GM18508 (cell line): ENCODE data around the gene USP34.

ENCODE experiments used
- ATAC-seq: cut with Tn5 transposase; IDR thresholded peaks from one replicate; pipeline ENCODE4 v1.9.1; 2021; ENCODE audit warnings: moderate number of reproducible peaks; ENCODE audit not compliant: insufficient read depth, unreplicated experiment

The USP34 gene

DNA sequence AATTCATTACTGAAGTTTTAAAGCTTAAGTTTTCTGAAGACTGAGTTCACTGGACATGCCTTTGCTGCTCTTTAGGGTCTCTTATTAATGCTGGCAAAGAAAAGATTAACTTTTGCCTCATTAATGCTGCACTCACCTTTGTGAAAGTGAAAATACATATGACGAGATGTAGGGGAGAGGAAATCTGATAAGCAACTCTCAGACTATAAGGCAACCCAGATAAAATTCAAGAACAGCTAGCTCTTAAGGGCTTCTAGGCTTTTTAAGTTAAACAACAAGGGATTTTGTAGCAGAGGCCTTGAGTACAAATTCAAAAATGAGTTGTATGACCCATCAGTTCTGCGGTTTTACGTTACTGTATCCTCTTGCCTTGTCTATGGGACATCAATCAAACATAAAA is 143.7 kb downstream of the USP34 start:
- no peak for ATAC-seq

DNA sequence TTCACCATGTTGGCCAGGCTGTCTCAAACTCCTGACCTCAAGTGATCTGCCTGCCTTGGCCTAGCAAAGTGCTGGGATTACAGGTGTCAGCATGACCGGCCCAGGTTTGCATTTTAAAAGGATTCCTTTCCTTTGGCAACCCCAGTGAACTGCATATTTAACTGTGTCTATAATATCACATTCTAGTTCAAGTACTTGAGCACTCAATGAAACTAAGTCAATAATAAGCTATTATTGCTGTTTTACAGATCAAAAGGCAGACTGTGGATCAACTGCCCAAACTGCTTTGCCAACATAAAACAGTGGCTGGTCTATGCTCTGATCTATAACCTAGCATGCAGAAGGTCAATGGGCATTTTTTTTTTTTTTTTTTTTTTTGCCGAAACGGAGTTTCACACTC is 144.5 kb downstream of the USP34 start:
- no peak for ATAC-seq

DNA sequence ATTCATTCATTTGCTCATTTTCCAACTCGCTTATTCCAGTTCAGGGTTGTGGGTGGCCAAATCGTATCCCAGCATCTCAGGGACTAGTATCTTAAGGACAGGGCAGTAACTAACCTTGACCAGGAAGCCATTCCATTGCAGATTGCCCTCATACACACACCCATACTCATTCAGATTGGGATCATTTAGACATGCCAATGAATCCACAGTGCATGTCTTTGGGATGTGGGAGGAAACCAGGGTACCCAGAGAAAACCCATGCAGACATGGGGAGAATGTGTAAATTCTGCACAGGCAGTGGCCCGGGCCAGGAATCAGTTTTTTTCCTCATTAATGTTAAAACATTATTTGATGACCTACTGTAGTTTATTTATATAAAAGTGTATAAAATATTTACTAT is 150.7 kb downstream of the USP34 start:
- no peak for ATAC-seq

DNA sequence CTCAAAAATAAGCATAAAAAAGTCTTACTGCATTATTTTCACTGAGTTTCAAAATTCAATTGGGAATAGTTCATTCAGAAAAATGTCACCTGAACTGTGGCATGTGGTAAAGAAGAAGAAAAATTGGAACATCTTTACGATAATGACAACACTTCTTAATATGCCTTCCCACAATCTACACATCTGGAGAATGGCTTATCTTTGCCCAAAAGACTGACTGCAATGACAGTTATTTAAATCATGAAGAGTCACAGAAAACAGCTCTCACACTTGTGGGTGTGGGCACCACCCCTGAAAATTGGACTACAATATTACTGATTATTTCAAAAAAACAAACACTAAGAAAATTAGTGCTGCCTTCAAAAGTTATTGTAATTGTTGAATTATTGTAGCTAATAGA is 152.3 kb downstream of the USP34 start:
- ATAC-seq, result no peak

DNA sequence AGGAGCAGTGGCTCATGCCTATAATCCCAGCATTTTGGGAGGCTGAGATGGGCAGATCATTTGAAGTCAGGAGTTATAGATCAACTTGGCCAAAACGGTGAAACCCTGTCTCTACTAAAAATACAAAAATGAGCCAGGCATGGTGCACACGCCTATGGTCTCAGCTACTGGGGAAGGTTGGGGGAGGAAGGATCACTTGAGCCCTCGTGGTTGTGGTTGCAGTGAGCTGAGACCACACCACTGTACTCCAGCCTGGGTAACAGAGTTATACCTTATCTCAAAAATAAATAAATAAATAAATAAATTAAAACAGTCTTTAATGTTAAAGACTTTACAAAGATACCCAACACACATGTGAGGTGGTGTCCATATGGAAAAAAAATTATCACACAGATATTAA is 174.9 kb downstream of the USP34 start:
- no peak for ATAC-seq

DNA sequence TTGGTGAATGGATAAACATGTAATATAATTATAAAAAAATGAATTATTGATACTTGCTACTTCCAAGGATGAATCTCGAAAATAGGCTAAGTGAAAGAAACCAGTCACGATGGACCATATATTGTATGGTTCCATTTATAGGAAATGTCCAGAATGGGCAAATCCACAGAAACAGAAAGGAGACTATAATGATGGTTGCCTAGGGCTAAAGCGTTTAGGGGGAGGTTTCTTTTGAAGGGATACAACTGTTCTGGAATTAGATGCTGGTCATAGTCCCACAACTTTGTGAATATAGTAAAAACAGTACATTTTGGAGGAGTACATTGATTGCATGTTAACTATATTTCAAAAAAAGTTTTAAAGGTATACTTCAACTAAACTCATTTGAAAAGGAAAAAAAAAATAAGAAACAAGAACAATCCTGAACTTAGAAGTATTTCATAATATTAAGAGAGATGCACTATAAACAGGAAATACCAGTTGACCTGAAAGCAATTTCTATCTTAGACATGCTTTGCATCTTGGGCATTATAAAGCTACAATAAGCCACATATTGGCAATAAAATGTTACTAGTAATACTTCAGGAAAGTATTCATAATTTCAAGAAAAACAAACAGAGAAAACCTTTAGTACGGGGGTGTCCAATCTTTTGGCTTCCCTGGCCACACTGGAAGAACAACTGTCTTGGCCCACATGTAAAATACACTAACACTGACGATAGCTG is 178.9 kb downstream of the USP34 start:
- ATAC-seq, result no peak

DNA sequence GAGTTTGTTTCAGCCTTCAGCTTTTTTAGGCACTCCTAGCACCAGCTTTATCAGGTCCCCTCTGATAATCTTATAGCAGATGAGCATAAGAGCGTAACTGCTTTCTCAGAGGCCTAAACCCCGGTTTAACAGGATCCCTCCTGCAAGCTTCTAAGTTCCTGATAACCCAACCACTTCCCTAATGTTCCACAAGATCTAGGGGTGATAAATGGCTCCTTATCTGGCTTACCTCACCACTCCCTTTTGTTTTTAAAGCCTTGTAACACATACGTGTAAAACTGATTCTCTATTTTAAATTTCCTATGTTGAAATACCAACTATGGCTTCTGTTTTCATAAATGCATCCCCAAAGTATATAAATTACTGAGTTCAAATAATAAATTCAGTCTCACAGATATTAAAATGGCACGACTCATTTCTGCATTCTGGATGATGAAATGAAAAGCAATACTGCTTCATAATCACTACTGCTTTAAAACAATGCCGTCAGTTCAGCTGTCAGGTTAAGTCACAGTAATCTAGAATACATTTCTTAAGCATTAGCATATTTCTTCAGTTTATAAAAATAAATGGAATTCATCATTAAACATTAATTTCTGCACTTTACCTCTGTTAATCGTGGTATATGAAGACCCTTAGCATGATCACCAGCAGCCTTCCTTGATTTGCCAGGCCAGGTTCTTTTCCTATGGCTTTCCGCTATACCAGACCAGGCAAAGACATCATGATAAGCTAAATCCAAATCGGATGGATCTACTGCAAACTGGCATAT is 182.6 kb downstream of the USP34 start:
- no peak for ATAC-seq

DNA sequence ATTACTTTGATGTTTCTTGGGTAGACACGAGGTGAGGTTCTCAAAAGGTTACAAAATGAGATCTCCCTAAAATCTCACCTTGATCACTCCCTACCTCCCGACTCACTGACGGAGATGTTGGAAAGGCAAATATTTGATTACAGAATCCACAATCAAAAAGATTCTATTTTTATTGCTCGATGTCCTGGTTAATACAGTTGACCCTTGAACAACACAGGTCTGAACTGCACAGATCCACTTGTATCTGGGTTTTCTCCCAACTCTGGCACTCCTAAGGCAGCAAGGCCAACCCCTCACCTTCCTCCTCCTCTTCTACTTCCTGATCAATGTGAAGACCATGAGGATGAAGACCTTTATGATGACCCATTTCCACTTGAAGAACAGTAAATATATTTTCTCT is 183.6 kb downstream of the USP34 start:
- no peak for ATAC-seq

DNA sequence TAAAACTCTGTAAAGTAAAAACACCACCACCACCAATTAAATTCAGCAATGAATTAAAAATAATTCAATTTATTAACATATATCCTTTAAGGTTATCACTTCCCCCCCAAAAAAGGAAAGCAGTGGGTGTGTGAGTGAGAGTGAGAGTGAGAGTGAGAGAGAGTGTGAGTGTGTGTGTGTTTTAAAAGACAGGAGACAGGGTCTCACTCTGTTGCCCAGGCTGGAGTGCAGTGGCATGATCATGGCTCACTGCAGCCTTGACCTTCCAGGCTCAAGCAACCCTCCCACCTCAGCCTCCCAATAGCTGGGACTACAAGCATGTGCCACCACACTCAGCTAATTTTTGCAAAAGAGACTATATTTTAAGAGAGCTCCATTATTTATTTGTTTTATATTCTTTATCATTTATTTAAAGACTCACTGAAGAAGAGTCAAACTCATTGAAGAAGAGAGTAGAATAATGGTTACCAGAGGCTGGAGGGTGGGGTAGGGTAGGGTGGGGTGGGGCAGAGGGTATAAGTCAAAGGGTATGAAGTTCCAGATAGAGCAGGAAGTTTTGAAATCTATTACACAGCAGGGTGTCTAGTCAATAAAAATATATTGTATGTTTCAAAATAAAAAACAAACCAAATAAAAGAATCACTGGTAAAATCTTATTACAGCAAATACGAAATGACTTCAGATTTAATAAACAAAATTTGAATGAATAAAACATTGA is 187.3 kb downstream of the USP34 start:
- no peak for ATAC-seq

DNA sequence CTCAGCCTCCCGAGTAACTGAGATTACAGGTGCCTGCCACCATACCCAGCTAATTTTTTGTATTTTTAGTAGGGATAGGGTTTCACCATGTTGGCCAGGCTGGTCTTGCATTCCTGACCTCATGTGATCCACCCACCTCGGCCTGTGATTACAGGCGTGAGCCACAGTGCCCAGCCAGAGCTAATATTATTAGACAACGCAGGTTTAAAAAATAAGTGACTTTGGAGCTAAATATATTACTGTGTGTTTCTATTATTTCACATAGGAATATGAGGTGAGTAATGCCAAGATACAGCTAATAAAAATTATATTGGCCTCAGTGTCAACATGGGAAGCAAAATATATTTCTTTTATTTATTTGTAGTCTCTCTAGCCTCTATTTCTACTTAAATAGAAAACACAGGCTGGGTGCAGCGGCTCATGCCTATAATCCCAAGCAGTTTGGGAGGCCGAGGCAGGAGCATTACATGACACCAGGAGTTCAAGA is 188.7 kb downstream of the USP34 start:
- ATAC-seq, result no peak

DNA sequence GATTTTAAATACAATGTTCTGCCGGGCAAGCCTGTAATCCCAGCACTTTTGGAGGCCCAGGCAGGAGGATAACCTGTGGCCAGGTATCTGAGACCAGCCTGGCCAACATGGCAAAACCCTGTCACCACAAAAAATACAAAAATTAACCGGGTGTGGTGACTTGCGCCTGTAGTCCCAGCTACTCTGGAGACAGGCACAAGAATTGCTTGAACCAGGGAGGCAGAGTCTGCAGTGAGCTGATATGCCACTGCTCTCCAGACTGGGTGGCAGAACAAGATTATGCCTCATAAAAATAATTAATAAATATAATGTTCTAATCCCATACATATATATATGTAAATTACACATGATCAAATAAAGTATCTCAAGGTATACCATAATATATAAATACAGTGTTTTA is 189.6 kb downstream of the USP34 start:
- ATAC-seq, result no peak

DNA sequence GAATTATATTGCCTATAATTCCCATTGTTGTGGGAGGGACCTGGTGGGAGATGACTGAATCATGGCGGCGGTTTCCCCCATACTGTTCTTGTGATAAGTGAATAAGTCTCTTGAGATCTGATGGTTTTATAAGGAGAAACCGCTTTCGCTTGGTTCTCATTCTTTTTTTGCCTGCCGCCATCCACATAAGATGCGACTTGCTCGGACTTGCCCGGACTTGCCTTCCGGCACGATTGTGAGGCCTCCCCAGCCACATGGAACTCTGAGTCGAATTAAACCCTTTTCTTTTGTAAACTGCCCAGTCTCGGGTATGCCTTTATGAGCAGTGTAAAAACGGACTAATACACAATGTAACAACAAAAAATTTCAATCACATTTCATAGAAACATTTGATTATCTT is 193.1 kb downstream of the USP34 start:
- no peak for ATAC-seq

DNA sequence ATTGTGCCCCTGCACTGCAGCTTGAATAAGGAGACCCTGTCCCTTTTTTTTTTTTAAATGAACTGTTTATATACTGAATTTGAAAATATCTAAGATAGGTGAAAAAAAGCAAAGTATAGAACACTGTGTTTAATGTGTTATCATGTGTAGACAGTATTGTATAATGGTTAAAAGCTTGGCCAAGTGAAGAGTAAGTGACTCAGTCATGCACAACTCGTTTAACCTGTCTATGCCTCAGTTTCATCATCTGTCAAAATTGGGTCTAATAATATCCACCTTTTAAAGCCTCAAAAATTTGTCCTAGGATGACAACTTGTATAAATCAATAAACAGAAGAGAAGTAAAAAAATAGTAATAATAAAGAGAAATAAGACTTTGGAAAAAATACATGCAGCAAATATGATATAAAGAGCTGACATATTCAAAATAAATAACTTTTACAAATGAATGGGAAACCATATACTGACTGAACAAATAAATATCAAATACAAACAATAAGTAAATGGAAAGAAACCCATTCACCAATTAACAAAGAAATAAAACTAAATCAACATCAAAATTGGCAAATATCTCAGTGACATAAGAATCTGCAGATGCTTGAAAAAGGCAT is 195.2 kb downstream of the USP34 start:
- no peak for ATAC-seq

DNA sequence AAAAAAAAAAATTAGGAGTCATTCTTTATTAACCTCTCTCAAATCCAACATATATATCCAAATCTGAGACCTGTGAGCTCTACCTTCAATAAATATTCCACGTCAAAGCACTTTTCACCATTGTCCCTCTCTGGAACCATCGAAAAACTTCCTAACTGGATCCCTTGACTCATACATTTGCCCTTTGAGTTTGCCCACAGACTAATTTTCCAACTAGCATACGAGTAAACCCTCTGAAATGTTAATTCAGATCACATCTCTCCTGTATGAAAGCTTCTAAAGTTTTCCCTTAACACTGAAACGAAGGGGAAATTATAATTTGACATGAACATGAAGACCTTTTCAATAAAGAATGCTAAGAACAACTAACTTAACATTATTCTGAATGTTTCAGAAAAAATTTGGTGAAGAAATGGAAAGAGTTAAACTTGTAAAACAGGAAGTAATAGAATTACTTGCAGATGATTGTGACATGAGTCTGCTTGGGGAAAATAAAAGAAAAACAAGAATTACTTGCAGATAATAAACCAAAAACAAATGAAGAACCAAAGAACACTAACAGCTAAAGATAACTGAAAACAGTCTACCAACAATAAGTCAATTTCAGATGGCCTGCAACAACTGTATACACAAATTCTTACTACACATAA is 198.3 kb downstream of the USP34 start:
- no peak for ATAC-seq

DNA sequence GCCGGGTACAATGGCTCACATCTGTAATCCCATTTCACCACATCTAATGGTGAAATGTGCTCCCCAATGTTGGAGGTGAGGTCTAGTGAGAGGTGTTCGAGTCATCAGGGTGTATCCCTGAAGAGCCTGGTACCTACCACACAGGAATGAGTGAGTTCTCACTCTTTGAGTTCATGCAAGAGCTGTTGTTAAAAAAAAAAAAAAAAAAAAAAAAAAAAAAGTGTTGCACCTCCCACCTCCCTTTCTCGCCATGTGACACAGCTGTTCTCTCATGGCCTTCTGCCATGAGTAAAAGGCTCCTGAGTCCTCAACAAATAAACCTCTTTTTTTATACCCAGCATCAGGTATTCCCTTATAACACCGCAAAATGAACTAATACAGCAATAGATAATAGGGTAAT is 202.6 kb downstream of the USP34 start:
- ATAC-seq, result no peak

DNA sequence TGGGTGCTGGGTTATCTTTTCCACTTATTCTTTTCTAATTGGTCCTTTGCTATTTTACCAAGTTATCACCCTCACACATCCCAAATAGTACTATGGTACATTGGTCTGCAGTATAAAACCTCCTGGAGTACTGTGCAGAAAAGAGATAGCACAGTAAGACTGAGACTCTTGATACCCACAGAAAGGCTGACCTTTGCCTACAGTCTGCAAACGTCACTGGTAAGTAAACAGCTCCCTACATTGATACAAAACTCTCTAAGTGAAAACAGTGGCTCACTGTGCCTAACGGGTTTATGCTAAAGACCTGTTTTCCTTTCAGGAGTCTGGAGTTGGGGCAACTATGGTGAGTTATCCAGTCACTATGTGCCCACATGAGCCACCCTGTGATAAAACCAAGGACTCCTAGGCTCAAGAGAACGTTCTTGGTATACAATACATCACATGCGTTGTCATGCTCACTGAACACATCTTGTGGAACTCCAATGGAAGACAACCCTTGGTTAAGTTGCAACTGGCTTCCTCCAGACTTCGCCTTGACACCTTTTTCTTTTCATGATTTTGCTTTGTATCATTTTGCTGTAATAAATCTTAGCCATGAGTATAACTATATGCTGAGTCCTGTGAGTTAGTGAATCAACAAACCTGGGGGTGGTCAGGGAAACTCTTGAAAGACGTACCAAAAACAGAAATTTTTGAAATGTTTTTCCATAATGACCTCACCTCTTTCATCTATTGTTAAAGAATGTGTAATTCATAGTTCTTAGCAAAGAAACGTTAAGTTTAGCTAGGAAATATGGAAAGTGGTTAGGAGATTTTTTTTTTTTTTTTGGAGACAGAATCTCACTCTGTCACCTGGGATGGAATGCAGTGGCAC is 204.0 kb downstream of the USP34 start:
- no peak for ATAC-seq

DNA sequence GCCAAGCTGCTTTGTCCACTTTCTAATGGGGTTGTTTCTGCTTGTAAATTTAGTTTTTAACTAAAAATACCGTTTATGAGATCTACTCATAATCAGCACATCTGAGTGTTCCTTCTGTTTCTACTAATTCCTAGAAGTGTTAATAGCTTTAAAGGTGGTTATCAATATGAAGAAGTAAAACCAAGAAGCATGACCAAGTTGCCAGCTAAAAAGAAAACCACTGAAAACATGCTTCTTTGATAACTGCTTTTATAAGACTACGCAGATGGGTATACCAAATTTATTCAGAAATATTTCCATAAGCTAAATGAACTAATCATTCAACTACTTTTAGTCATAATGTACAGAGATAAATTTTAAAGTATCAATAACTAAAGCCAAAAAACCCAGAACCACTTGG is 207.1 kb downstream of the USP34 start:
- no peak for ATAC-seq

DNA sequence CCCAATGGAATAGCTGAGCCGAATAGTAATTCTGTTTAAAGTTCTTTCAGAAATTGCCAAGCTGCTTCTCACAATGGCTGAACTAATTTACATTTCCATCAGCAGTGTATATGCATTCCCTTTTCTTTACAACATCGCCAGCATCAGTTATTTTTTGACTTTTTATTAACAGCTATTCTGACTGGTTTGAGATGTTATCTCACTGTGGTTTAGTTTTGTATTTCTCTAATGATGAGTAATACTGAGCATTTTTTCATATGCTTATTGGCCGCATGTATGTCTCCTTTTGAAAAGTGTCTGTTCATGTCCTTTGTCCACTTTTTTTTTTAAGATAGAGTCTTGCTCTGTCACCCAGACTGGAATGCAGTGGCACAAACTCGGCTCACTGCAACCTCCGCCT is 208.2 kb downstream of the USP34 start:
- ATAC-seq, result no peak

DNA sequence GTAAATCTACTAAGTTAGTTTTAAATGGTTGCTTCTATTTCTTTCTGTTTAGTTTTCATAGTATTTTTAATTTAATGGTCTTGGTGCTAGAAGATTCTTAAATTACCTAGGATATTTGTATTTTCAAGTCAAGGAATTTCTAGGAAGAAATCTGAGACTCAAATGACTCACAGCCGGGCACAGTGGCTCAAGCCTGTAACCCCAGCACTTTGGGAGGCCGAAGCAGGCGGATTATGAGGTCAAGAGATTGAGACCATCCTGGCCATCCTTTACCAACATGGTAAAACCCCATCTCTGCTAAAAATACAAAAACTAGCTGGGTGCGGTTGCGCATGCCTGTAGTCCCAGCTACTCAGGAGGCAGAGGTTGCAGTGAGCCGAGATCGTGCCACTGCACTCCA is 213.4 kb downstream of the USP34 start:
- no peak for ATAC-seq
